Astrocyte (in vitro differentiated cells and primary cell): ENCODE measurements around the gene DCDC2B. TPM values are rescaled to one million over a fixed set of nuclear protein-coding genes. Genes with fewer than 3 reads are reported as not detected.

Source experiments
- DNase-seq: peaks from one replicate; pipeline ENCODE4 v3.0.0-alpha.2; 2010; ENCODE audit warnings: low read depth
- FAIRE-seq: peaks from 2 replicates; lab custom pipeline; 2011; peaks lifted over from hg19 to GRCh38; lab: Jason Lieb, UNC
- H2AFZ ChIP-seq: 2 replicates; pipeline ENCODE4 v1.6.0; 2012; ENCODE audit warnings: low read depth, low read length, inconsistent platforms
- H3K27ac ChIP-seq: 2 replicates; pipeline ENCODE4 v1.5.1; 2011; ENCODE audit warnings: low read depth, low read length, inconsistent platforms
- H3K27me3 ChIP-seq: 2 replicates; pipeline ENCODE4 v1.6.0; 2011; ENCODE audit warnings: low read length, inconsistent platforms; ENCODE audit not compliant: insufficient read depth
- H3K36me3 ChIP-seq: 2 replicates; pipeline ENCODE4 v1.5.1; 2011; ENCODE audit warnings: low read length, inconsistent platforms; ENCODE audit not compliant: insufficient read depth
- H3K4me1 ChIP-seq: 2 replicates; pipeline ENCODE4 v1.5.1; 2011; ENCODE audit warnings: low read length, inconsistent platforms; ENCODE audit not compliant: insufficient read depth
- H3K4me2 ChIP-seq: 2 replicates; pipeline ENCODE4 v1.6.0; 2012; ENCODE audit warnings: low read length, inconsistent platforms
- H3K4me3 ChIP-seq: 2 replicates; pipeline ENCODE4 v1.5.1; 2011; ENCODE audit warnings: low read depth, mild to moderate bottlenecking, low read length, inconsistent platforms; ENCODE audit not compliant: insufficient read depth
- H3K79me2 ChIP-seq: 2 replicates; pipeline ENCODE4 v1.6.0; 2012; ENCODE audit warnings: mild to moderate bottlenecking, low read length, inconsistent platforms; ENCODE audit not compliant: insufficient read depth
- H3K9ac ChIP-seq: 2 replicates; pipeline ENCODE4 v1.6.0; 2012; ENCODE audit warnings: mild to moderate bottlenecking, low read length, inconsistent platforms
- H3K9me3 ChIP-seq: 2 replicates; pipeline ENCODE4 v1.5.1; 2012; ENCODE audit warnings: low read depth, mild to moderate bottlenecking, low read length, inconsistent platforms; ENCODE audit not compliant: insufficient read depth
- H4K20me1 ChIP-seq: 2 replicates; pipeline ENCODE4 v1.6.0; 2012; ENCODE audit warnings: low read length, inconsistent platforms; ENCODE audit not compliant: insufficient read depth
- H3K27ac Mint-ChIP-seq: one replicate; pipeline ENCODE4 v1.8.0; 2021; ENCODE audit warnings: mild to moderate bottlenecking, mixed read lengths; ENCODE audit not compliant: unreplicated experiment
- H3K27me3 Mint-ChIP-seq: one replicate; pipeline ENCODE4 v1.8.0; 2021; ENCODE audit warnings: low read depth, mixed read lengths; ENCODE audit not compliant: unreplicated experiment
- H3K36me3 Mint-ChIP-seq: one replicate; pipeline ENCODE4 v1.8.0; 2021; ENCODE audit warnings: low read depth, mixed read lengths; ENCODE audit not compliant: unreplicated experiment
- H3K4me1 Mint-ChIP-seq: one replicate; pipeline ENCODE4 v1.8.0; 2021; ENCODE audit warnings: low read depth, mixed read lengths; ENCODE audit not compliant: unreplicated experiment
- H3K4me3 Mint-ChIP-seq: one replicate; pipeline ENCODE4 v1.8.0; 2021; ENCODE audit warnings: mild to moderate bottlenecking, moderate library complexity, mixed read lengths; ENCODE audit not compliant: unreplicated experiment
- H3K9me3 Mint-ChIP-seq: one replicate; pipeline ENCODE4 v1.8.0; 2021; ENCODE audit warnings: mild to moderate bottlenecking, mixed read lengths; ENCODE audit not compliant: unreplicated experiment
- EZH2 ChIP-seq: IDR thresholded peaks from 2 replicates; pipeline ENCODE4 v1.6.1; 2012; ENCODE audit warnings: mild to moderate bottlenecking, low read length, inconsistent platforms; ENCODE audit not compliant: insufficient read depth
- total RNA-seq: library from RNA; stranded (reverse); gene quantifications from 2 replicates; pipeline ENCODE4 v1.2.1, GENCODE V29; 2021
- TF ChIP-seq, protein P1 (sequence below): IDR thresholded peaks from 2 replicates; pipeline ENCODE4 v1.5.1; 2011; ENCODE audit warnings: low read depth, mild to moderate bottlenecking, inconsistent platforms, low read length, moderate library complexity; ENCODE audit not compliant: insufficient read depth

Gene DCDC2B
- total RNA-seq, 1 donor from 2014 or later: not detected

GRCh38 chr1:32199717-32200072 lies 9.2 kb upstream of the DCDC2B start:
- peak overlapping the region; percentile 88 for H3K27ac ChIP-seq
- Mint-ChIP-seq H3K4me3 (peak overlapping the region; percentile 86), H3K9me3 (no peaks in the 10 kb centered on the region), H3K4me1 (peaks cover 28% of the 10 kb centered on the region), H3K27ac (peak overlapping the region; percentile 79), H3K27me3 (no peaks in the 10 kb centered on the region), H3K36me3 (peaks cover 7% of the 10 kb centered on the region)
- no peak for DNase-seq
- peak overlapping the region; percentile 78 for H3K4me3 ChIP-seq
- peak overlapping the region; percentile 96 for H3K4me2 ChIP-seq
- peak overlapping the region; percentile 91 for H3K9ac ChIP-seq
- H3K79me2 ChIP-seq: no peaks in the 10 kb centered on the region
- H3K4me1 ChIP-seq: peaks cover 22% of the 10 kb centered on the region
- no peak for TF ChIP-seq EZH2
- TF ChIP-seq, protein P1, sequence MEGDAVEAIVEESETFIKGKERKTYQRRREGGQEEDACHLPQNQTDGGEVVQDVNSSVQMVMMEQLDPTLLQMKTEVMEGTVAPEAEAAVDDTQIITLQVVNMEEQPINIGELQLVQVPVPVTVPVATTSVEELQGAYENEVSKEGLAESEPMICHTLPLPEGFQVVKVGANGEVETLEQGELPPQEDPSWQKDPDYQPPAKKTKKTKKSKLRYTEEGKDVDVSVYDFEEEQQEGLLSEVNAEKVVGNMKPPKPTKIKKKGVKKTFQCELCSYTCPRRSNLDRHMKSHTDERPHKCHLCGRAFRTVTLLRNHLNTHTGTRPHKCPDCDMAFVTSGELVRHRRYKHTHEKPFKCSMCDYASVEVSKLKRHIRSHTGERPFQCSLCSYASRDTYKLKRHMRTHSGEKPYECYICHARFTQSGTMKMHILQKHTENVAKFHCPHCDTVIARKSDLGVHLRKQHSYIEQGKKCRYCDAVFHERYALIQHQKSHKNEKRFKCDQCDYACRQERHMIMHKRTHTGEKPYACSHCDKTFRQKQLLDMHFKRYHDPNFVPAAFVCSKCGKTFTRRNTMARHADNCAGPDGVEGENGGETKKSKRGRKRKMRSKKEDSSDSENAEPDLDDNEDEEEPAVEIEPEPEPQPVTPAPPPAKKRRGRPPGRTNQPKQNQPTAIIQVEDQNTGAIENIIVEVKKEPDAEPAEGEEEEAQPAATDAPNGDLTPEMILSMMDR: no peak
- no peak overlapping the region for H2AFZ ChIP-seq
- H3K36me3 ChIP-seq: peaks cover 29% of the 10 kb centered on the region
- peaks cover 22% of the 10 kb centered on the region for H4K20me1 ChIP-seq
- H3K27me3 ChIP-seq: no peaks in the 10 kb centered on the region
- H3K9me3 ChIP-seq: no peaks in the 10 kb centered on the region
- FAIRE-seq: no peak

- Histone ChIP-seq H3K9me3 (no peaks in the 10 kb centered on the region), H3K27ac (peak within 1 kb of the TSS; percentile 88), H2AFZ (peak within 1 kb of the TSS; percentile 81), H3K79me2 (no peaks in the 10 kb centered on the region), H3K4me1 (peaks cover 22% of the 10 kb centered on the region), H4K20me1 (peaks cover 15% of the 10 kb centered on the region), H3K36me3 (peaks cover 22% of the 10 kb centered on the region), H3K4me3 (peak within 1 kb of the TSS; percentile 78), H3K27me3 (no peaks in the 10 kb centered on the region), H3K9ac (peak within 1 kb of the TSS; percentile 91), H3K4me2 (peak within 1 kb of the TSS; percentile 96)
- Mint-ChIP-seq H3K36me3 (peaks cover 7% of the 10 kb centered on the region), H3K27me3 (no peaks in the 10 kb centered on the region), H3K9me3 (no peaks in the 10 kb centered on the region), H3K4me1 (peaks cover 28% of the 10 kb centered on the region), H3K27ac (peak within 1 kb of the TSS; percentile 79), H3K4me3 (peak within 1 kb of the TSS; percentile 86)
- TF ChIP-seq, protein P1: no peak
- TF ChIP-seq EZH2: no peak
- FAIRE-seq (no peak), DNase-seq (peak; percentile 57)
Observed at GRCh38 chr1:32200226-32201010, 8.5 kb upstream of the DCDC2B start, which contains the start of gene CCDC28B. CCDC28B (plus strand) TSS chr1:32200595; CDS start chr1:32201936, 1,341 bp downstream.
